OCI-LY7 (cell line): ENCODE measurements around the gene BOLA2. TPM values are rescaled to one million over a fixed set of nuclear protein-coding genes. Genes with fewer than 3 reads are reported as not detected.
"Not testable (repeated sequence)": the region's sequence is repeated elsewhere in the genome, so short reads cannot be mapped to it uniquely, and the experiment has no call there.

Experiments used
- BruUV-seq: library from RNA; stranded (reverse); fragments of 400-500 nt; replicated peaks from 2 replicates; lab custom pipeline; 2021; lab: Mats Ljungman, UMichigan
- CTCF ChIA-PET: fragments of 300-600 bp; sonication (Branson Sonifier 250); formaldehyde crosslinking; loops from one replicate; lab custom pipeline; 2022; ENCODE audit warnings: antibody characterized with exemption; ENCODE audit not compliant: unreplicated experiment; lab: Charles Lee
- POLR2A ChIA-PET: fragments of 300-600 bp; sonication (Branson Sonifier 250); formaldehyde crosslinking; loops from one replicate; lab custom pipeline; 2022; ENCODE audit warnings: antibody characterized with exemption; lab: Charles Lee
- DNase-seq: peaks from one replicate; pipeline ENCODE4 v3.0.0-alpha.2; 2015; ENCODE audit warnings: low spot score
- H2AFZ ChIP-seq: fragments of 200-600 bp; sonication (generic), shearing (Covaris generic); 2 replicates; pipeline ENCODE4 v1.6.1; 2014; ENCODE audit warnings: mild to moderate bottlenecking, antibody characterized with exemption, low read length, moderate library complexity
- H3K27ac ChIP-seq: fragments of 200-600 bp; sonication (generic); 2 replicates; pipeline ENCODE4 v1.5.1; 2014; ENCODE audit warnings: mixed run types, low read depth, mild to moderate bottlenecking, moderate library complexity, low read length, inconsistent platforms; ENCODE audit not compliant: poor library complexity, severe bottlenecking
- H3K36me3 ChIP-seq: fragments of 200-600 bp; sonication (generic); 2 replicates; pipeline ENCODE4 v1.6.1; 2014; ENCODE audit warnings: mild to moderate bottlenecking, antibody characterized with exemption, low read length, moderate library complexity, mixed read lengths; ENCODE audit not compliant: insufficient read depth
- H3K4me1 ChIP-seq: fragments of 200-600 bp; sonication (generic); 2 replicates; pipeline ENCODE4 v1.5.1; 2014; ENCODE audit warnings: mild to moderate bottlenecking, low read length; ENCODE audit not compliant: insufficient read depth, poor library complexity, severe bottlenecking
- H3K4me2 ChIP-seq: fragments of 200-600 bp; sonication (generic); 2 replicates; pipeline ENCODE4 v1.6.1; 2014; ENCODE audit warnings: mild to moderate bottlenecking, low read length
- H3K4me3 ChIP-seq: fragments of 200-600 bp; sonication (generic); 2 replicates; pipeline ENCODE4 v1.5.1; 2014; ENCODE audit warnings: mild to moderate bottlenecking, low read depth, low read length; ENCODE audit not compliant: poor library complexity, severe bottlenecking
- H3K79me2 ChIP-seq: fragments of 200-600 bp; sonication (generic); 2 replicates; pipeline ENCODE4 v1.6.1; 2016; ENCODE audit warnings: low read depth, mild to moderate bottlenecking, low read length, moderate library complexity, mixed read lengths; ENCODE audit not compliant: insufficient read depth
- H3K9me2 ChIP-seq: fragments of 200-600 bp; sonication (generic); 2 replicates; pipeline ENCODE4 v1.6.1; 2016; ENCODE audit warnings: mild to moderate bottlenecking, low read length, mixed read lengths; ENCODE audit not compliant: insufficient read depth
- H3K9me3 ChIP-seq: fragments of 200-600 bp; sonication (generic); 2 replicates; pipeline ENCODE4 v1.6.1; 2014; ENCODE audit warnings: mild to moderate bottlenecking, mixed run types, low read length, mixed read lengths
- H4K20me1 ChIP-seq: fragments of 200-600 bp; sonication (generic); 2 replicates; pipeline ENCODE4 v1.6.1; 2014; ENCODE audit warnings: mild to moderate bottlenecking, antibody characterized with exemption, low read length, moderate library complexity, mixed read lengths; ENCODE audit not compliant: insufficient read depth
- intact Hi-C: fragments of 100-400 bp; cut with micrococcal nuclease; formaldehyde crosslinking; loops from one replicate; pipeline ENCODE4 v1.10.0; 2022; ENCODE audit not compliant: unreplicated experiment
- small RNA-seq: library from RNA; depleted of rRNA; stranded (forward); fragments of <200 nt; gene quantifications from one replicate; pipeline ENCODE3, GENCODE V24; 2014
- total RNA-seq, 2 experiments: library from RNA; depleted of rRNA in 1 of 2; stranded (reverse); fragments of >200 nt in 1 of 2; shearing (Covaris generic) in 1 of 2; gene quantifications; 2 replicates each; pipeline ENCODE4 v1.2.3, GENCODE V29; 2014 to 2022

Gene BOLA2
- total RNA-seq, 2 experiments from 2014 or later = 8.9 to 47.6 TPM

DNA sequence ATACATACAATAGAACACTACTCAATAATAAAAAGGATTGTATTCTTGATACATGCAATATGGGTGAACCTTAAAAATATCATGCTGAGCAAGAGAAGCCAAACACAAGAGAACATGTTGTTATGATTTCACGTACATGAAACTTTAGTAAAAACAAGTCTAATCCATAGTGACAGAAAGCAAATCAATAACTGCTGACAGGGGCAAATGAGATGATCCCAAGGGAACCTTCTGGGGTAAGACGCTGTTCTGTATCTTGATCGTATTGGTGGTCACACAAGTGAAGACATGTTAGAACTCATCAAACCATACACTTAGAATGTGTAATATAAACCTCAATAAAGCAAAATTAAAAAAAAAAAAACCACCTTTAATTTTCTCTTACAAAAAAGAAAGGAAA is 28.8 kb downstream of the BOLA2 start:
- H3K4me3 ChIP-seq, H3K36me3 ChIP-seq, H3K9me2 ChIP-seq, H3K4me2 ChIP-seq, CTCF ChIA-PET, intact Hi-C loops, BruUV-seq, H3K27ac ChIP-seq, H2AFZ ChIP-seq, H4K20me1 ChIP-seq, POLR2A ChIA-PET, H3K9me3 ChIP-seq, H3K79me2 ChIP-seq, DNase-seq, H3K4me1 ChIP-seq: not testable (repeated sequence)

DNA sequence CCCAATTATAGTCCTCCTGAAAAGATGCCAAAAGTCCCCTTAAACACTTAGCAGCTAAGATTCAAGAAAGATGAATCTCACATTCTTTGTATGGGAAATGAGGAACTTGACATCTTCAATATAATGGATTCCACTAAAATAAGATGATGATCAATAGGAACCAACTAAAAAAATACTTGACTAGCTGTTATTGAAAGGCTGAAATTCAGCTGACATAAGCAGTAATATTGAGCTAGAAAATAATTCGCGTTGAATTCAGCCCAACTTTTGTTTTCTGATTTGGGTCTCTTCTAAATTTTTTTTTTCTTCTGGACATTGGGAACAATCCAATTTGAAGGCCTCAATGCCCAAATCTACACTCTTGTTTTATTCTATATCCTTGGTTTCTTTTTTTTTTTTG is 30.6 kb downstream of the BOLA2 start:
- H3K4me3 ChIP-seq, H3K9me2 ChIP-seq, H3K27ac ChIP-seq, H3K79me2 ChIP-seq, H3K4me1 ChIP-seq, POLR2A ChIA-PET, H4K20me1 ChIP-seq, DNase-seq, H3K4me2 ChIP-seq, H3K36me3 ChIP-seq, CTCF ChIA-PET, H2AFZ ChIP-seq, H3K9me3 ChIP-seq, intact Hi-C loops, BruUV-seq: not testable (repeated sequence)

DNA sequence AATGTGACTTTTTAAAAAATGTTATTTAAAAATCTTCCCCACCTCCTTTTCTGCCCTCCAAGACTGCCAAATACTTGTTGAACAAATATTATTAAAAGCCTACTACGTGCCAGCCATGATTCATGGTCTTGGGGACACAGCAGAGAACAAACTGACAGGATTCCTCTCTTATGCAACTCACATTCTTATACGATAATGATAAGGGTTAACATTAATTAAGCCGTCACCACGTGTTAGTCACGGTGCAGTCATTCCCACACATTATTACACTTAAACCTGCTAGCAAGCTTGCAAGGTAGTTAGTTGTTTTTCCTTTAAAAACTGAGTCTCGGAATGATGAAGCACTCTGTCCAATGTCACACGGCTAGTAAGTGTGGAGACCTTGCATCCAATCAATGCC is 48.9 kb downstream of the BOLA2 start:
- H3K9me2 ChIP-seq, DNase-seq, POLR2A ChIA-PET, H3K4me1 ChIP-seq, H2AFZ ChIP-seq, H4K20me1 ChIP-seq, CTCF ChIA-PET, H3K9me3 ChIP-seq, H3K79me2 ChIP-seq, H3K27ac ChIP-seq, intact Hi-C loops, H3K4me3 ChIP-seq, H3K36me3 ChIP-seq, H3K4me2 ChIP-seq, BruUV-seq: not testable (repeated sequence)

Small RNA genes lying within 50 kb of the gene (small RNA-seq; reads per million reads assigned to genes)
- not detected for gene AC133555.2

Other genes starting within 250 kb of the BOLA2 start
- 0.60 and 1.8 TPM in 2 replicates for gene NPIPB11, start 47.6 kb downstream of the BOLA2 start, total RNA-seq (2014; rRNA removed; shearing (Covaris generic))
- gene NPIPB11, start 47.6 kb downstream of the BOLA2 start, total RNA-seq (2022) = 0.70 and 1.8 TPM in 2 replicates
- 13.4 and 19.2 TPM in 2 replicates for gene SLX1B, start 182 bp upstream of the BOLA2 start, total RNA-seq (2014; rRNA removed; shearing (Covaris generic))
- 47.8 and 78.6 TPM in 2 replicates for gene SLX1B, start 182 bp upstream of the BOLA2 start, total RNA-seq (2022)
- 1.9 and 3.9 TPM in 2 replicates for gene SULT1A4, start 5.6 kb upstream of the BOLA2 start, total RNA-seq (2014; rRNA removed; shearing (Covaris generic))
- gene SULT1A4, start 5.6 kb upstream of the BOLA2 start, total RNA-seq (2022) = 3.7 and 5.2 TPM in 2 replicates
- 63.6 and 68.7 TPM in 2 replicates for gene NPIPB12, start 52.1 kb upstream of the BOLA2 start, total RNA-seq (2014; rRNA removed; shearing (Covaris generic))
- gene NPIPB12, start 52.1 kb upstream of the BOLA2 start, total RNA-seq (2022) = 152 and 170 TPM in 2 replicates
- 43.6 and 59.4 TPM in 2 replicates for gene SPN, start 208.9 kb upstream of the BOLA2 start, total RNA-seq (2014; rRNA removed; shearing (Covaris generic))
- 87.6 and 90.5 TPM in 2 replicates for gene SPN, start 208.9 kb upstream of the BOLA2 start, total RNA-seq (2022)
- 9.4 and 10.6 TPM in 2 replicates for gene QPRT, start 224.8 kb upstream of the BOLA2 start, total RNA-seq (2014; rRNA removed; shearing (Covaris generic))
- gene QPRT, start 224.8 kb upstream of the BOLA2 start, total RNA-seq (2022) = 12.6 and 15.8 TPM in 2 replicates